CD4-positive, alpha-beta T cell (primary cell): Measurements from ENCODE around the gene SV2C. TPM values are rescaled to one million over a fixed set of nuclear protein-coding genes. Genes with fewer than 3 reads are reported as not detected.

Source experiments
- ATAC-seq: fragments of 200-7000 bp; cut with Tn5 transposase; one replicate; pipeline ENCODE4 v1.10.0; 2022; ENCODE audit warnings: mild to moderate bottlenecking; ENCODE audit not compliant: poor library complexity
- CTCF ChIA-PET: fragments of 350-600 bp; sonication (Branson Sonifier 250); formaldehyde crosslinking; loops from one replicate; lab custom pipeline; 2021; ENCODE audit warnings: antibody characterized with exemption, inconsistent platforms; lab: Charles Lee
- POLR2A ChIA-PET: fragments of 350-600 bp; sonication (Branson Sonifier 250); formaldehyde crosslinking; loops from one replicate; lab custom pipeline; 2021; ENCODE audit warnings: antibody characterized with exemption, inconsistent platforms; lab: Charles Lee
- DNase-seq, 14 experiments: peaks; one replicate each; pipeline ENCODE4 v3.0.0-alpha.2; 2013 to 2020; ENCODE audit warnings: mixed read lengths in 2 of 14
- H3K27ac ChIP-seq, 2 donors: one replicate each; pipeline versions ENCODE4 v1.5.1 to v1.7.0; 2013; ENCODE audit warnings: low read length in 2 of 2, low read depth in 1 of 2, mild to moderate bottlenecking in 1 of 2
- H3K27me3 ChIP-seq, 2 experiments: 1 replicate in 1 of 2; 2 replicates in 1 of 2; pipeline versions ENCODE4 v1.6.1 to v1.7.0; 2013; ENCODE audit warnings: low read length in 2 of 2, control low read depth in 1 of 2, mild to moderate bottlenecking in 1 of 2, moderate library complexity in 1 of 2; ENCODE audit not compliant: insufficient read depth in 2 of 2, control insufficient read depth in 1 of 2
- H3K36me3 ChIP-seq: one replicate; pipeline ENCODE4 v1.6.1; 2013; ENCODE audit warnings: low read length, control low read depth; ENCODE audit not compliant: insufficient read depth
- H3K4me1 ChIP-seq: one replicate; pipeline ENCODE4 v1.6.1; 2013; ENCODE audit warnings: low read length, control low read depth; ENCODE audit not compliant: insufficient read depth
- H3K4me3 ChIP-seq: one replicate; pipeline ENCODE4 v1.5.1; 2013; ENCODE audit warnings: mild to moderate bottlenecking, low read length, moderate library complexity
- H3K9me3 ChIP-seq, 2 experiments: 1 replicate in 1 of 2; 2 replicates in 1 of 2; pipeline versions ENCODE4 v1.6.1 to v1.7.0; 2013; ENCODE audit warnings: low read length in 2 of 2, mild to moderate bottlenecking in 2 of 2, control low read depth in 1 of 2, moderate library complexity in 1 of 2; ENCODE audit not compliant: control insufficient read depth in 1 of 2, insufficient read depth in 1 of 2
- H3K27ac Mint-ChIP-seq: one replicate; pipeline ENCODE4 v1.8.0; 2020; ENCODE audit warnings: mixed read lengths
- H3K27me3 Mint-ChIP-seq: one replicate; pipeline ENCODE4 v1.8.0; 2021; ENCODE audit warnings: mixed read lengths
- H3K36me3 Mint-ChIP-seq: one replicate; pipeline ENCODE4 v1.8.0; 2021; ENCODE audit warnings: low read depth, mixed read lengths
- H3K4me1 Mint-ChIP-seq: one replicate; pipeline ENCODE4 v1.8.0; 2021; ENCODE audit warnings: low read depth, mixed read lengths
- H3K4me3 Mint-ChIP-seq: one replicate; pipeline ENCODE4 v1.8.0; 2020; ENCODE audit warnings: mild to moderate bottlenecking, mixed read lengths
- H3K9me3 Mint-ChIP-seq: one replicate; pipeline ENCODE4 v1.8.0; 2020; ENCODE audit warnings: mixed read lengths
- CTCF ChIP-seq: fragments of 200-600 bp; IDR thresholded peaks from one replicate; pipeline ENCODE4 v1.8.0; 2022; ENCODE audit warnings: antibody characterized with exemption, mild to moderate bottlenecking
- intact Hi-C, 2 experiments: fragments of 100-400 bp; cut with DNase I in 1 of 2; cut with micrococcal nuclease in 1 of 2; formaldehyde crosslinking; loops; one replicate each; pipeline versions ENCODE4 v1.15.1 to v1.9.0; 2023 to 2025; cut with DNase I, micrococcal nuclease
- total RNA-seq, 174 experiments: library from RNA in 2 of 174; stranded (reverse) in 2 of 174; gene quantifications; one replicate each; pipeline ENCODE4 v1.2.3 and lab custom pipeline; 2021 to 2026

SV2C gene
- total RNA-seq, 2 experiments from 2014 or later, result 0.03 to 0.08 TPM

GRCh38 chr5:76209297-76209696 is 126.1 kb downstream of the SV2C start:
- H3K4me1 Mint-ChIP-seq, result no peaks in the 10 kb centered on the region
- ChIA-PET CTCF (interaction anchor here (1.6 kb wide), 1 partner anchor 11 kb away, joined by 3 read pairs; no protein-coding TSS in a partner anchor), POLR2A (no interaction called here)
- intact Hi-C loops, result no loop called here
- no peak overlapping the region for H3K27ac ChIP-seq
- no peak overlapping the region for H3K27ac Mint-ChIP-seq
- no peaks in the 10 kb centered on the region for H3K36me3 ChIP-seq
- H3K36me3 Mint-ChIP-seq, result no peaks in the 10 kb centered on the region
- ATAC-seq (no peak), DNase-seq (no peak)
- no peaks in the 10 kb centered on the region for H3K4me1 ChIP-seq
- no peaks in the 10 kb centered on the region for H3K9me3 Mint-ChIP-seq
- peaks cover 6% of the 10 kb centered on the region in 2 experiments for H3K9me3 ChIP-seq
- TF ChIP-seq CTCF, result no peak
- H3K27me3 ChIP-seq, result no peaks in the 10 kb centered on the region
- no peak overlapping the region for H3K4me3 ChIP-seq
- no peak overlapping the region for H3K4me3 Mint-ChIP-seq
- peaks cover 23% of the 10 kb centered on the region for H3K27me3 Mint-ChIP-seq

- peaks cover 23% of the 10 kb centered on the region for H3K27me3 Mint-ChIP-seq
- peaks cover 4% of the 10 kb centered on the region for H3K9me3 Mint-ChIP-seq
- Histone ChIP-seq H3K27ac (no peak overlapping the region), H3K27me3 (no peaks in the 10 kb centered on the region), H3K4me3 (no peak overlapping the region), H3K4me1 (no peaks in the 10 kb centered on the region), H3K9me3 (peaks cover 6% of the 10 kb centered on the region in 2 experiments), H3K36me3 (no peaks in the 10 kb centered on the region)
- DNase-seq, result no peak
- no peak overlapping the region for H3K27ac Mint-ChIP-seq
- no peak for TF ChIP-seq CTCF
- intact Hi-C loops, result no loop called here
- H3K4me1 Mint-ChIP-seq, result no peaks in the 10 kb centered on the region
- ChIA-PET CTCF (no interaction called here), POLR2A (no interaction called here)
- H3K4me3 Mint-ChIP-seq, result no peak overlapping the region
- no peaks in the 10 kb centered on the region for H3K36me3 Mint-ChIP-seq
- ATAC-seq, result no peak
Observed at GRCh38 chr5:76210946-76211345, 127.8 kb downstream of the SV2C start.

GRCh38 chr5:76213858-76214257 is 130.7 kb downstream of the SV2C start:
- no peaks in the 10 kb centered on the region for H3K36me3 ChIP-seq
- no peak for ATAC-seq
- TF ChIP-seq CTCF, result no peak
- Mint-ChIP-seq H3K4me1 (no peaks in the 10 kb centered on the region), H3K27ac (no peak overlapping the region), H3K9me3 (peaks cover 4% of the 10 kb centered on the region), H3K27me3 (peaks cover 17% of the 10 kb centered on the region), H3K36me3 (no peaks in the 10 kb centered on the region), H3K4me3 (no peak overlapping the region)
- ChIA-PET CTCF (no interaction called here), POLR2A (no interaction called here)
- H3K4me3 ChIP-seq, result no peak overlapping the region
- peaks cover 6% of the 10 kb centered on the region in 2 experiments for H3K9me3 ChIP-seq
- H3K4me1 ChIP-seq, result no peaks in the 10 kb centered on the region
- intact Hi-C loops, result no loop called here
- DNase-seq, result no peak
- H3K27me3 ChIP-seq, result no peaks in the 10 kb centered on the region
- no peak overlapping the region for H3K27ac ChIP-seq
